Mesendoderm (in vitro differentiated cells): ENCODE data around the gene MAPK12. TPM values are rescaled to one million over a fixed set of nuclear protein-coding genes. Genes with fewer than 3 reads are reported as not detected.

Experiments
- DNase-seq: peaks from one replicate; pipeline ENCODE4 v3.0.0; 2013
- H2AK5ac ChIP-seq: 2 replicates; pipeline ENCODE4 v1.6.1; 2013; ENCODE audit warnings: low read length, inconsistent platforms
- H2BK120ac ChIP-seq: 2 replicates; pipeline ENCODE4 v1.6.1; 2013; ENCODE audit warnings: low read depth, mild to moderate bottlenecking, low read length, moderate library complexity, mixed read lengths
- H2BK15ac ChIP-seq: replicated peaks from 2 replicates; pipeline ENCODE4 v1.6.1; 2013; ENCODE audit warnings: low read depth, mild to moderate bottlenecking, moderate library complexity
- H2BK5ac ChIP-seq: 2 replicates; pipeline ENCODE4 v1.6.1; 2013; ENCODE audit warnings: low read length, inconsistent platforms
- H3K18ac ChIP-seq: 2 replicates; pipeline ENCODE4 v1.6.1; 2013; ENCODE audit warnings: mild to moderate bottlenecking, low read length, mixed read lengths
- H3K23ac ChIP-seq: one replicate; pipeline ENCODE4 v1.6.1; 2013; ENCODE audit warnings: low read length
- H3K27ac ChIP-seq: 2 replicates; pipeline ENCODE4 v1.5.1; 2013; ENCODE audit warnings: low read depth, mild to moderate bottlenecking, inconsistent platforms, low read length, moderate library complexity
- H3K27me3 ChIP-seq: 2 replicates; pipeline ENCODE4 v1.6.1; 2013; ENCODE audit warnings: low read length, control low read depth, mild to moderate bottlenecking, inconsistent platforms; ENCODE audit not compliant: insufficient read depth, poor library complexity
- H3K36me3 ChIP-seq: 2 replicates; pipeline ENCODE4 v1.6.1; 2013; ENCODE audit warnings: low read length, inconsistent platforms; ENCODE audit not compliant: control insufficient read depth, insufficient read depth
- H3K4ac ChIP-seq: one replicate; pipeline ENCODE4 v1.6.1; 2013; ENCODE audit warnings: low read depth, mild to moderate bottlenecking, low read length, moderate library complexity
- H3K4me1 ChIP-seq: 2 replicates; pipeline ENCODE4 v1.6.1; 2013; ENCODE audit warnings: low read depth, low read length, inconsistent platforms; ENCODE audit not compliant: control insufficient read depth
- H3K4me2 ChIP-seq: 2 replicates; pipeline ENCODE4 v1.6.1; 2013; ENCODE audit warnings: low read length
- H3K4me3 ChIP-seq: 2 replicates; pipeline ENCODE4 v1.5.1; 2013; ENCODE audit warnings: mild to moderate bottlenecking, low read length
- H3K56ac ChIP-seq: one replicate; pipeline ENCODE4 v1.6.1; 2013; ENCODE audit warnings: low read length
- H3K79me1 ChIP-seq: 2 replicates; pipeline ENCODE4 v1.6.1; 2013; ENCODE audit warnings: low read length, inconsistent platforms
- H3K79me2 ChIP-seq: 2 replicates; pipeline ENCODE4 v1.6.1; 2013; ENCODE audit warnings: mild to moderate bottlenecking, low read length; ENCODE audit not compliant: control insufficient read depth, insufficient read depth
- H3K9ac ChIP-seq: 2 replicates; pipeline ENCODE4 v1.6.1; 2013; ENCODE audit warnings: low read length, inconsistent platforms
- H4K5ac ChIP-seq: one replicate; pipeline ENCODE4 v1.6.1; 2013; ENCODE audit warnings: low read length
- H4K8ac ChIP-seq: one replicate; pipeline ENCODE4 v1.6.1; 2013; ENCODE audit warnings: low read depth, mild to moderate bottlenecking, control low read depth, low read length, moderate library complexity
- WGBS: extraction: QIAGEN DNeasy Blood & Tissue Kit; methylation state at CpG from one replicate; pipeline ENCODE4 v1.1.7; 2013; ENCODE audit warnings: low lambda C conversion rate, missing lambda C conversion rate; ENCODE audit not compliant: insufficient coverage; ENCODE audit errors: extremely low coverage; 5-methylcytosine and 5-hydroxymethylcytosine counted together
- polyA plus RNA-seq, 2 experiments: library from polyadenylated mRNA; stranded (reverse); fragments of 200-250 nt; gene quantifications; one replicate each; pipeline ENCODE4 v1.2.3, GENCODE V29; 2013

MAPK12 gene
- polyA plus RNA-seq (2013, experiment 1 of 2): 5.1 TPM
- polyA plus RNA-seq (2013, experiment 2 of 2): 5.2 TPM

GRCh38 chr22:50261615-50262459, at the start of gene MAPK12:
Gene MAPK12, minus strand, starts transcription at chr22:50261683. Its CDS starts 174 bp downstream, at chr22:50261509.
- Histone ChIP-seq H3K36me3 (no peaks in the 10 kb centered on the region), H4K8ac (no peak within 1 kb of the TSS), H3K4me1 (no peaks in the 10 kb centered on the region), H2BK5ac (no peak within 1 kb of the TSS), H3K79me1 (no peaks in the 10 kb centered on the region), H3K4ac (no peak within 1 kb of the TSS), H2BK120ac (no peak within 1 kb of the TSS), H3K27me3 (no peaks in the 10 kb centered on the region), H3K56ac (peak within 1 kb of the TSS; percentile 93), H3K9ac (peak within 1 kb of the TSS; percentile 82), H4K5ac (no peak within 1 kb of the TSS), H2BK15ac (no peak within 1 kb of the TSS), H3K23ac (no peak within 1 kb of the TSS), H2AK5ac (no peak within 1 kb of the TSS), H3K27ac (no peak within 1 kb of the TSS), H3K4me2 (peak within 1 kb of the TSS; percentile 62), H3K79me2 (no peaks in the 10 kb centered on the region), H3K4me3 (peak within 1 kb of the TSS; percentile 55), H3K18ac (peak within 1 kb of the TSS; percentile 9)
- no CpG with 5 or more reads among the region's 61 CpGs for WGBS
- DNase-seq: no peak

- Histone ChIP-seq H3K4ac (no peak overlapping the region), H3K4me2 (no peak overlapping the region)
- WGBS: no CpG with 5 or more reads among the region's 16 CpGs
These were observed 49.5 kb upstream of the MAPK12 start for GRCh38 chr22:50310949-50311444.

GRCh38 chr22:50310031-50310722, 48.7 kb upstream of the MAPK12 start:
- Histone ChIP-seq H2BK15ac (no peak overlapping the region), H3K27ac (no peak overlapping the region), H2BK120ac (no peak overlapping the region), H3K79me2 (no peaks in the 10 kb centered on the region), H3K56ac (no peak overlapping the region), H4K8ac (no peak overlapping the region), H3K18ac (no peak overlapping the region), H3K4me3 (no peak overlapping the region), H3K9ac (no peak overlapping the region), H3K4me2 (no peak overlapping the region), H4K5ac (no peak overlapping the region), H3K36me3 (no peaks in the 10 kb centered on the region), H2BK5ac (no peak overlapping the region), H2AK5ac (no peak overlapping the region), H3K27me3 (no peaks in the 10 kb centered on the region), H3K79me1 (peaks cover 3% of the 10 kb centered on the region), H3K4ac (no peak overlapping the region), H3K4me1 (no peaks in the 10 kb centered on the region), H3K23ac (no peak overlapping the region)
- DNase-seq: no peak
- WGBS: no CpG with 5 or more reads among the region's 21 CpGs

More at GRCh38 chr22:50310949-50311444, 49.5 kb upstream of the MAPK12 start:
- DNase-seq: no peak
- Histone ChIP-seq H2BK120ac (no peak overlapping the region), H3K23ac (no peak overlapping the region), H4K5ac (no peak overlapping the region), H3K4me3 (no peak overlapping the region), H3K27me3 (no peaks in the 10 kb centered on the region), H2BK5ac (no peak overlapping the region), H3K18ac (no peak overlapping the region), H3K27ac (no peak overlapping the region), H4K8ac (no peak overlapping the region), H3K4me1 (no peaks in the 10 kb centered on the region), H3K36me3 (no peaks in the 10 kb centered on the region), H2AK5ac (no peak overlapping the region), H3K56ac (no peak overlapping the region), H3K79me1 (no peaks in the 10 kb centered on the region), H3K9ac (no peak overlapping the region), H2BK15ac (no peak overlapping the region), H3K79me2 (no peaks in the 10 kb centered on the region)

- Histone ChIP-seq H3K4ac (no peak overlapping the region), H2BK120ac (no peak overlapping the region), H3K79me2 (no peaks in the 10 kb centered on the region), H3K79me1 (peaks cover 3% of the 10 kb centered on the region), H2BK5ac (no peak overlapping the region), H3K4me3 (no peak overlapping the region), H4K5ac (no peak overlapping the region), H3K36me3 (no peaks in the 10 kb centered on the region), H3K27me3 (no peaks in the 10 kb centered on the region), H3K27ac (no peak overlapping the region), H3K56ac (no peak overlapping the region), H3K18ac (no peak overlapping the region), H2AK5ac (no peak overlapping the region), H2BK15ac (no peak overlapping the region), H3K23ac (no peak overlapping the region), H3K4me2 (no peak overlapping the region), H4K8ac (no peak overlapping the region), H3K4me1 (no peaks in the 10 kb centered on the region), H3K9ac (no peak overlapping the region)
- DNase-seq: no peak
- WGBS: no CpG with 5 or more reads among the region's 7 CpGs
These were observed 48.1 kb upstream of the MAPK12 start for GRCh38 chr22:50309601-50309991.

GRCh38 chr22:50308986-50309600, 47.6 kb upstream of the MAPK12 start:
- WGBS: no CpG with 5 or more reads among the region's 9 CpGs
- Histone ChIP-seq H4K8ac (no peak overlapping the region), H3K4me3 (no peak overlapping the region), H3K4ac (no peak overlapping the region), H3K9ac (no peak overlapping the region), H3K79me1 (peaks cover 3% of the 10 kb centered on the region), H2BK120ac (no peak overlapping the region), H3K27ac (no peak overlapping the region), H2AK5ac (no peak overlapping the region), H3K4me2 (no peak overlapping the region), H3K18ac (no peak overlapping the region), H3K79me2 (no peaks in the 10 kb centered on the region), H4K5ac (no peak overlapping the region), H3K56ac (peak overlapping the region; percentile 57), H3K23ac (no peak overlapping the region), H3K27me3 (no peaks in the 10 kb centered on the region), H3K36me3 (no peaks in the 10 kb centered on the region), H3K4me1 (no peaks in the 10 kb centered on the region), H2BK15ac (no peak overlapping the region), H2BK5ac (no peak overlapping the region)
- no peak for DNase-seq
